Measurements from ENCODE around the gene PON1. TPM values are rescaled to one million over a fixed set of nuclear protein-coding genes. Genes with fewer than 3 reads are reported as not detected.

Gene PON1
- total RNA-seq, 1 experiment from 2014 or later: not detected

- no peak for DNase-seq (ENCODE audit: low read depth)
Observed at GRCh38 chr7:95255691-95256090, 68.6 kb downstream of the PON1 start.

GRCh38 chr7:95253986-95254385 lies 70.3 kb downstream of the PON1 start:
- DNase-seq (ENCODE audit: low read depth): no peak

- no peak for DNase-seq (ENCODE audit: low read depth)
Observed at GRCh38 chr7:95251966-95252365, 72.4 kb downstream of the PON1 start.

- no peak for DNase-seq (ENCODE audit: low read depth)
Observed at GRCh38 chr7:95250571-95250970, 73.8 kb downstream of the PON1 start.

Other genes with a start within 250 kb of the PON1 start
- not detected in 2 replicates for gene PON3, start 71.8 kb upstream of the PON1 start, total RNA-seq (2014; rRNA removed; shearing (Covaris generic))
- 164 and 183 TPM in 2 replicates for gene PON2, start 110.5 kb upstream of the PON1 start, total RNA-seq (2014; rRNA removed; shearing (Covaris generic))
- gene ASB4, start 161.4 kb upstream of the PON1 start, total RNA-seq (2014; rRNA removed; shearing (Covaris generic)): 0.12 and 0.39 TPM in 2 replicates

Data from RPMI7951 (cell line).